HEK293 (cell line): ENCODE measurements around the gene TRMT44.

Experiments used
- YY1 ChIP-seq: fragments of 450-650 bp; formaldehyde crosslinking; IDR thresholded peaks from 2 replicates; pipeline ENCODE4 v1.5.1; 2018; ENCODE audit warnings: missing biosample characterization, missing genetic modification characterization
- ZBTB20 ChIP-seq: fragments of 450-650 bp; formaldehyde crosslinking; IDR thresholded peaks from 2 replicates; pipeline ENCODE4 v1.5.1; 2016; ENCODE audit warnings: missing biosample characterization, missing genetic modification characterization
- ZNF24 ChIP-seq: fragments of 450-650 bp; formaldehyde crosslinking; IDR thresholded peaks from 2 replicates; pipeline ENCODE4 v1.5.1; 2016; ENCODE audit warnings: missing biosample characterization, missing genetic modification characterization
- TF ChIP-seq, protein P1 (sequence below): fragments of 450-650 bp; formaldehyde crosslinking; IDR thresholded peaks from 2 replicates; pipeline ENCODE4 v1.5.1; 2016; ENCODE audit warnings: missing biosample characterization, missing genetic modification characterization

DNA sequence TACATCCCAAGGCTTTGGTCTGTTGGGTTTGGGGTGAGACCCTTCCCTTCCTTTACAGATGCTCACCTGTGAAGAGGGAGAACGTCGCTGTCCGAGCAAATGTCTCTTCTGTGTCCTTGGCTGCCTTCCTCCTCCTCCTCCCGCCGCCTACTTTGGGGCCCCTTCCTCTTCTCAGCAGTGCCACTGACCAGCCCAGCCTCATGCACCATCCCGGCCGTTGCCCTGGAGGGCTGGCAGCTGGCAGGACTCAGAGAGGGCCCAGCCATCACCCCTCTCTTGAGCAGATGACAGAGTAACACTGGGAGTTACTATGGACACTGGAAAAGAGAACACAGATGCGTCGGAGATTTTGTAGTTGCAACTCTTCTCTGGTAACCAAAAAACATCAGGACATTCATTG, 68.2 kb downstream of the TRMT44 start:
- TF ChIP-seq, protein P1, sequence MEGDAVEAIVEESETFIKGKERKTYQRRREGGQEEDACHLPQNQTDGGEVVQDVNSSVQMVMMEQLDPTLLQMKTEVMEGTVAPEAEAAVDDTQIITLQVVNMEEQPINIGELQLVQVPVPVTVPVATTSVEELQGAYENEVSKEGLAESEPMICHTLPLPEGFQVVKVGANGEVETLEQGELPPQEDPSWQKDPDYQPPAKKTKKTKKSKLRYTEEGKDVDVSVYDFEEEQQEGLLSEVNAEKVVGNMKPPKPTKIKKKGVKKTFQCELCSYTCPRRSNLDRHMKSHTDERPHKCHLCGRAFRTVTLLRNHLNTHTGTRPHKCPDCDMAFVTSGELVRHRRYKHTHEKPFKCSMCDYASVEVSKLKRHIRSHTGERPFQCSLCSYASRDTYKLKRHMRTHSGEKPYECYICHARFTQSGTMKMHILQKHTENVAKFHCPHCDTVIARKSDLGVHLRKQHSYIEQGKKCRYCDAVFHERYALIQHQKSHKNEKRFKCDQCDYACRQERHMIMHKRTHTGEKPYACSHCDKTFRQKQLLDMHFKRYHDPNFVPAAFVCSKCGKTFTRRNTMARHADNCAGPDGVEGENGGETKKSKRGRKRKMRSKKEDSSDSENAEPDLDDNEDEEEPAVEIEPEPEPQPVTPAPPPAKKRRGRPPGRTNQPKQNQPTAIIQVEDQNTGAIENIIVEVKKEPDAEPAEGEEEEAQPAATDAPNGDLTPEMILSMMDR (tag by site-specific recombination): no peak
- TF ChIP-seq YY1 (tag by site-specific recombination) (no peak), ZNF24 (tag by site-specific recombination) (no peak), ZBTB20 (tag by site-specific recombination) (no peak)
